Measurements from ENCODE around the gene DNAH9.

GRCh38 chr17:11705111-11705510 lies 106.8 kb downstream of the DNAH9 start:
- TF ChIP-seq POLR2A (IDR thresholded peaks at IDR 0.05) (no peak), CTCF (IDR thresholded peaks at IDR 0.05) (no peak)

Measured in body of pancreas (tissue), 4 donors.